OCI-M1 (cell line): Measurements from ENCODE around the gene RFPL2.
"Not testable (repeated sequence)": the region's sequence is repeated elsewhere in the genome, so short reads cannot be mapped to it uniquely, and the experiment has no call there.

Experiments used
- DNase-seq: peaks from one replicate; lab custom pipeline; 2025; lab: John Stamatoyannopoulos, UW

The RFPL2 gene

DNA sequence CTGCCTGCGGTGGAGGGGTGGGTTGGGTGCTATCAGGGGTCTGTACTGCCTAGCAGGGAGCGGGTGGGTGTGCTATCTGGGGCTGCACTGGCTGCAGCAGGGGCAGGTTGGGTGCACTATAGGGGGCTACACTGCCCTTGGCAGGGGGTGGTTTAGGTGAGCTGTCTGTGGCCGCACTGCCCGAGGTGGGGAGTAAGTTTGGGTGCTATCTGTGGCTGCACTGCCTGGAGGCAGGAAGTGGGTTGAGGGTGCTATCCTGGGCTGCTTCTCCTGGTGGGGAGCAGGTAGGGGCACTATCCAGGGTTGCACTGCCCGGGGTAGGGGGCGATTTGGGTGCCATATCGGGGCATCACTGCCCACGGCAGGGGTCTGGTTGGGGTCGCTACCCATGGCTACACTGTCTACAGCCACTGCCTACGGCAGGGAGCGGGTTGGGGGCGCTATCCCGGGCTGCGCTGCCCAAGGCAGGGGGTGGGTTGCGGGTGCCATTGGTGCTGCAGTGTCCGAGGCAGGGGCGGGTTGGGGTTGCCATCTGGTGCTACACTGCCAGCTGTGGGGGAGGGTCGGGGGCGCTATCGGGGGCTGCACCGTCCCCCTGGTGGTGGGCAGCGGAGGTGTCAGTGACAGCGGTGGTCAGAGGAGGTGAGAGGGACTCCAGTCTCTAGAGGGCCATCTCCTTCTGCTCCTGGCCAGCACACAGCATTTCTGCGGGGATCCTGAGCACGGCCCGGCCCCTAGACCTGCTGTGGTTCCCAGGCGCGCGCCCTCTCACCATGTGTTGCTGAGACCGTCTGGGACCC, 1.3 kb upstream of the RFPL2 start:
- no peak for DNase-seq

DNA sequence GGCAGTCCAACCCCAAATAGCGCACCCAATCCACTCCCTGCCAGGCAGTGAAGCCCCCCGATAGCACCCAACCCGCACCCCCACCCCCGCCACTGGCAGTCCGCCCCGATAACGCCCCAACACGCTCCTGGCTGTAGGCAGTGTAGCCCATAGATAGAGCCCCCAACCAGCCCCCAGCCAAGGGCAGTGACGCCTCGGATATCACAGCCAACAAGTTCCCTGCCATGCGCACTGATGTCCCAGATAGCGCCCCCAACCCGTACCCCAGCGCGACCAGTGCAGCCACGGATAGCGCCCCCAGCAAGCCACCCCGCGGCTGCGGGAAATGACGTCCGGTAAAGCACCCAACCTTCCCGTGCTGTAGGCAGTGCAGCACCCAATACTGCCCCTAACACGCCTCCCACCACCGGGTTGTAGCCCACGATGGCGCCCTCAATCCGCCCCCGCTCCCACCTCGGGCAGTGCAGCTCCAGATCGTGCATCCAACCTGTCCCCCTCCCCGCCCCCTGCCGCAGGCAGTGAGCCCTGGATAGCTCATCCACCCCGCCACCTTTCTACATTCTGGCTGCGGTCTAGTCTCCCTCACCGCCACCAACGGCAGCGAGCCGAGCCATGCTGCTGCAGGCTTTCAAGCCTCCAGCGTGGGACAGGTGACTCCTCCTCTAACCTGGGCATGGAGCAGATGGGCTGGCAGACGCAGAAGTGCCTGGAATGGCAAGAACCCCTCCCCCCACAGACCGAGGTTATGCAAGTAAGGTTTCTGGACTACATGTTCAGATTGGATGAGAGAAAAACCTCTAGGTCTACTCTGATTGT, 625 bp downstream of the RFPL2 start:
- DNase-seq, result no peak

DNA sequence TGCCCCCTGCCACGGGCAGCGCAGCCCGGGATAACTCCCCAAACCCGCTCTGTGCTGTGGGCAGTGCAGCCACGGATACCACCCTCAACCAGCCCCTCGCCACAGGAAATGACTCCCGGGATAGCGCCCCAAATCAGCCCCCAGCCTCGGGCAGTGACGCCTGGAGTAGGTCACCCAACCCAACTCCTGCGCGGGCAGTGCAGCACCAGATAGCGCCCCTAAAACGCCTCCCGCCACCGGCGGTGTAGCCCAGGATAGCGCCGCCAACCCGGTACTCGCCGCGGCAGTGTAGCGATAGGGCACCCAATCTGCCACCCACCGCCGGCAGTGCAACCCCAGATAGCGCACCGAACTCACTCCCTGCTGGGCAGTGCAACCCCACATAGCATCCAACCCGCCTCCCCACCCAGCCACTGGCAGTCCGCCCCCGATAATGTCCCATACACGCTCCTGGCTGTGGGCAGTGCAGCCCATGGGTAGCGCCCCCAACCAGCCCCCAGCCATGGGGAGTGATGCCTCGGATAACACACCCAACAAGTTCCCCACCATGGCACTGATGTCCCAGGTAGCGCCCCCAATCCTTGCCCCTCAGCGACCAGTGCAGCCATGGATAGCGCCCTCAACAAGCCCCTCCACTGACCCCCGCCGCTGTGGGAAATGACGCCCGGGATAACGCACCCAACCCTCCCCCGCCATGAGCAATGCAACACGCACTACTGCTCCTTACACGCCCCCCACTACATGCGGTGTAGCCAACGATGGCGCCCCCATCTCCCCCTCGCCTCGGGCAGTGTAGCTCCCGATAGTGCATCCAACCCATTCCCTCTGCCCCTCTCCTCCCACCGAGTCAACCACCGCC, 1.5 kb downstream of the RFPL2 start:
- DNase-seq, result no peak

DNA sequence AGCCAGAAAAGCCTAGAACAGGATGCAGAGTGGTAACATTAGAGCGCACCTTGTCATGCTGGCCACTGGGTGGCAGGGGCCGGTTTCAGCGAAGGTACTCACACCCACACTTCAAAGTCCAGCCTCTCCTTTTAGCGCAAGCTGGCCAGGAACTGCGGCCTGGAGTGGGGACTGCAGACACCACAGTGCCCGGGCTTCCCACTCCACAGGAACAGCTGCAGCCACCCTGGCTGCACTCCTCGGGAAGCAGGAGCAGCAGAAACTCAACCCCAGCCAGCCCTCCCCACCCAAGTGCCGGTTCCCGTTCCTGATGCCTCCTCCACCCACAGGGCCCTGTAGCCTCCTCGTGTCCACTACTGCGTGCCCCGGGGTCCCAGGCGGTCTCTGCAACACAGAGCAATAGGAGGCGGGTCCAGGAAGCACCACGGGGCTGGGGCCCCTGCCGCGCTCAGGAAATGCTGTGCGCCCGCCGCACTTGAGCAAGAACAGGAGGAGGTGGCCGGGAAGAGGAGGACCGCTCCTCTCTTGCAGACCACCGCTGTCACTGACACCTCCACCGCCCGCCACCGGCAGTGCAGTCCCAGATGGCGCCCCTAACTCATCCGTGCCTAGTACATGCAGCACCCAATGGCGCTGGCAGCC, 2.2 kb downstream of the RFPL2 start:
- DNase-seq, result peak; percentile 2

DNA sequence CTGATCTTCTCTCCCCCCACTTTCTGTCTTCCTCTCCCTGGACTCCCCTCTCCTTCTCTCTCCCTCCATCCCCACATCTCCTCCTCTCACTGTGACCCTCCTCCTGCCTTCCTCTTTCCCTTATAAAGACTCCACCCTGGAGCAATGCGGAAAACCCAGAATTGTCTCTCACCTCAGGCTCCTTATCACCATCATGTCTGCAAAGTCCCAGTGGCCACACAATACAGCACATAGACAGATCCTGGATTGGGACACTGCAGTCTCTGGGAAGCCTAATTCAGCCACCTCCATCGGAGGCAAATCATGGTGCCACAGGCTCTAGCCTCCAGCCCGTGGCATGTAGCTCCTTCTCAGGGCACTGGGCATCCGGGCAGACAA, 2.7 kb downstream of the RFPL2 start:
- no peak for DNase-seq

DNA sequence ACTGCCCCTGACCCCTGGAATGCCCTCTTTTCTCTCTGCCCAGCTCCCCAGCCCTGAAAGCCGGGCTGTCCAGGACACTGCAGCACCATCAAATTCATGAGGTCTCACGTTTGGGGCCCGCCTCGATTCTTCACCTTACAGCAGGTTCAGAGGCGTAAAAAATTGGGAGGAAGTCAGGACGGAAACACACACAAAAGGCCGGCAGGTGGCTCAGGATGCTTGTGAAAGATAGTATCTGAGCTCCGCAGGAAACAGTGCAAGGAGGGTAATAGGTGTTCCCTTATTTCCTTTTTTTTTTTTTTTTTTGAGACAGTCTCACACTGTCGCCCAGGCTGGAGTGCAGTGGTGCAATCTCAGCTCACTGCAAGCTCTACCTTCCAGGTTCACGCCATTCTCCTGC, 4.1 kb downstream of the RFPL2 start:
- DNase-seq, result no peak

DNA sequence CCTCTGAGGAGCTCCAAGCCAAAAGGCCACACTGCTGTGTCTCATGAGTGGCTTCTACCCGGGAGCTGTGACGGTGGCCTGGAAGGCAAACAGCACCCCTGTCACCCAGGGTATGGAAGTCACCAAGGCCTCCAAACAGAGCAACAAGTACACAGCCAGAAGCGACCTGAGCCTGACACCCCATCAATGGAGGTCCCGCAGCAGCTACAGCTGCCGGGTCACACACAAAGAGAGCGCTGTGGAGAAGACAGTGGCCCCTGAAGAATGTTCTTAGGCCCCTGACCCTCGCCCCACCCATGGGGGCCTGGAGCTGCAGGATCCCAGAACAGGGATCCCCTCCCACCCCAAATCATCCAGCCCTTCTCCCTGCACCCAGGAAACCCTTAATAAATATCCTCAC, 4.9 kb downstream of the RFPL2 start:
- no peak for DNase-seq

DNA sequence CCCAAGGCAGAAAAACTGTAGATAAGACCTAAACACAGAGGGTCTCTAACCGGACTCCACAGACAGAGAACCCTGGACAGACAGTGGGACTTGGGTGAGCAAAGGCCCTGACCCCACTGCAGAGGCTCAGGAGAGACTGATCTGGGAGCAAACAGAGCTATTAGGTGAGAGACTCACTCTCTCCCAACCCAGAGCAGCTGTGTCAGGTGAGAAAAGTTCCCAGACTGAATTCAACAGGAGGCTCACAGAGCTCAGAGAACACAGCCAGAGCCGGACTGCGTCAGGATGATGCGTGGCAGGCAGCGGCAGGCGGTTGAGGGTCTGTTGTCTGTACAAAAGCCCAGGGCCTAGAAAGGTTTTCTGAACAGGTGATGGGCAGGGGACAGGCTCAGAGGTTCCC, 5.5 kb downstream of the RFPL2 start:
- no peak for DNase-seq

DNA sequence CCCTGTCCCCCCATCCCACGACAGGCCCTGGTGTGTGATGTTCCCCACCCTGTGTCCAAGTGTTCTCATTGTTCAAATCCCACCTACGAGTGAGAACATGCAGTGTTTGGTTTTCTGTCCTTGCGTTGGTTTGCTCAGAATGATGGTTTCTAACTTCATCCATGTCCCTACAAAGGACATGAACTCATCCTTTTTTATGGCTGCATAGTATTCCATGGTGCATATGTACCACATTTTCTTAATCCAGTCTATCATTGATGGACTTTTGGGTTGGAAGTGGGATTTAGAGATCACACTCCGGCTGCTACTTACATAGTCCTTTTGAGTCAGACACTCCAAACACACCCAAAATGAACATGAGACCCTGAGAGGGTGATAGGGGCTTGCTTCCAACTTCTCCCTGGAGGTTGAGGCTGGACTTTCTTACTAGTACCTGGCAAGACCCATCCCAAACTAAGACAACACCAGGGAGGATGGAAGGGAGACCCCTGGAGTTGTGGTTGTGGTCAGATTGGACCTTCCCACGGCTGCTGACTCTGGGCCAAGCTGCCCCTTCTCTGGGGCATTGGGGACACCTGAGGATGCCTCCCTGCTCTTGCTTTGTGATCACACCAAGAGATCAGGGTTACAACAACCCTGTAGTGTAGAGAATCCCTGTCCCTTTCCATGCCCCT, 7.2 kb downstream of the RFPL2 start:
- DNase-seq, result not testable (repeated sequence)

DNA sequence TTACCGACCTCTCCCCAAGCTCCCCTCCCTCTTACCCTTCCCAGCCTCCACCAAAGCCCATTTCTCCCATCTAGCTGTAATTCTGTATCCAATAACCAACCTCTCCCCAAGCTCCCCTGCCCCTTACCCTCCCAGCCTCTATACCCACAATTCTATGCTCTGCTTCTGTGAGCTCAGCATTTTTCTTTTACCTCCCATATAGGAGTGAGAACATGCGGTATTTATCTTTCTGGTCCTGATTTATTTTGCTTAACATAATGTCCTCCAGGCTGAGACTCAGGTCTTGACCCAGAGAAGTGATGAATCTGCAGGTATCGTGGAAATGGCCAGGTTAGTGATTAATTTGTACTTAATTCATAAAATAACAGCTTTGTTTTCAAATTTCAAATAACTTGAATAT, 9.0 kb downstream of the RFPL2 start:
- not testable (repeated sequence) for DNase-seq

DNA sequence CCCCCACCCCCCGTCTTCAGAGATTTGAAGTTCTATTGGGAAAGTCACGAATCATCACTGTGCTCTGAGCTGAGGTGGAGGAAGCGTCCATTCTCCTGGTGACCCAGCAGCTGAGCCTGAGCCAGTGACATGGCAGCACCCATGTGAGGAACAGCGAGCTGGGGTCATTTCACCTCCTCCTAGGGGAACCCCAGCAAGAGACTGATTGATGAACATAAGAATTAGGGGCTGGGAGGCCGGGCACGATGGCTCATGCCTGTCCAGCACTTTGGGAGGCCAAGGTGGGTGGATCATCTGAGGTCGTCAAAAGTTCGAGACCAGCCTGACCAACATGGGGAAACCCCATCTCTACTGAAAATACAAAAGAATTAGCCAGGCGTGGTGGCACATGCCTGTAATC, 11.5 kb downstream of the RFPL2 start:
- DNase-seq, result not testable (repeated sequence)

DNA sequence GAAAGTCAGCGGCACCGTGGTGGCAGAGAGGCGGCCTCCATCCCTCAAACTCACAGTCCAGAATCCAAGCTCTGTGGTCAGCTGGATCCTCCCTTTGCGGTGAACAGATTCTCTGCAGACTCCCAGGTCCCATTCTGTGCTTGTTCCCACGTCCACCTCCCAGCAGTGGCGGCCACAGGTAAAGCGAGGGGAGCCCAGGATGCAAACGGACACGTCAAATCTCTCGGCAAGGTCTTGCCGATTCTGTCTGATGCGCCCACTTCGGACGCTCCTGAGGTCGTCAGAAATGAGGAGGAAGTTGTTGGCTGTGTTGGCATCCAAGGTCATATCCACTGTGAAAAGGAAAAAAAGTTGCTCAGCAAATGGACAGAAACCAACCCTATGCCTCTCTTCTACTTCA, 13.9 kb downstream of the RFPL2 start:
- not testable (repeated sequence) for DNase-seq

DNA sequence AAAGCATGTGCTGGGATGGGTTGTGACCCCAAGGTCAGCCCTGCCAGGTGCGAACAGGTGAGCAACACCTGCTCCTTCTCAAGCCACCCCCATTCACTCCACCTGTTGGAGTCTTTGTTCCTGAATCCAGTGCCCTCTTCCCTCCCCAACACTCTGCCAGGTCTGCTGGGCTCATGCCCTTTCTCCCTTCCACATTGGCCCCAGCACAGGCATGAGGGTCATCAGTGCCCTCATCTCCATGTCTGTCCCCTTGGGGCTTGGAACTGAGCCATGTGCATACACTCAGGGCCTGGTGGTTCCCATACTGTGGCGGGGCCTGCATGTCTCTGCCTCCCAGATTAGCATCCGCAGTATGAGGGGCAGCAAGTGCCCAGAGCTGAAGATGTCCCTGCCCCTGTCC, 19.1 kb downstream of the RFPL2 start:
- no peak for DNase-seq

DNA sequence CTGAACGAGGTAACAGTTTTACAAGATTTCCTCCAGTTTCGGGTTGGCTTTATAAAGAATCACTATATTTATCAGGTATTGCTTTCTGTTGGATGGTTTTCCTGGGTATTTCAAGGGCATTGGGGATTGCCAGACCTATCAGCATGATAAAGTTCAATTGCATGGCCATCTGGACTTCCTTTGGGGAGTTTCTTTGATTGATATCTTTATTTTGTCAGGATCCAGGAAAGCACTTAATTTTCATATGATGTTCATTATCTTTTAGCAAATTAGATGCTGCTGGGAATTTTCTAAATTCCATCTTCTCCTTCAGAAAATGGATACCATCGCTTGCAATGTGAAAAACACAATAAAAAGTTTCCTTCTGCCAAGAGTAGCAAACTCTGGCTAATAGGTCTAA, 21.2 kb downstream of the RFPL2 start:
- DNase-seq, result no peak

DNA sequence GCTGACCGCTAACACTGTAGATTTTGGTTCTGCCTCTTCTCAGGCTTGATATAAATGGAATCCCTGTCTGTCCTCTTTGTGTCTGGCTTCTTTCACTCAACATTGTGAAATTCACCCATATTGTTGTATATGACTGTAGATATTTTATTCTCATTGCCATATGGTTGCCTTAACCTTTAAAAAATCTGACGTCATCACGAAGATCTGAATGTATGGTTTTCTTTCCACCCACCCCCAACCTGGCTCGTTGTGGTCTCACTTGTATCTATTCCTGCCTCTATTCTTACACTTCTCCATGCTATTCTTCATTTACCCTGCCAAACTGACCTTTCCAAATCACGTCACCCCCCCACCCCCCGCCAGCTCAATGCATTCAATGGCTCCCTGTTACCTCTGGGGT, 23.8 kb downstream of the RFPL2 start:
- no peak for DNase-seq

DNA sequence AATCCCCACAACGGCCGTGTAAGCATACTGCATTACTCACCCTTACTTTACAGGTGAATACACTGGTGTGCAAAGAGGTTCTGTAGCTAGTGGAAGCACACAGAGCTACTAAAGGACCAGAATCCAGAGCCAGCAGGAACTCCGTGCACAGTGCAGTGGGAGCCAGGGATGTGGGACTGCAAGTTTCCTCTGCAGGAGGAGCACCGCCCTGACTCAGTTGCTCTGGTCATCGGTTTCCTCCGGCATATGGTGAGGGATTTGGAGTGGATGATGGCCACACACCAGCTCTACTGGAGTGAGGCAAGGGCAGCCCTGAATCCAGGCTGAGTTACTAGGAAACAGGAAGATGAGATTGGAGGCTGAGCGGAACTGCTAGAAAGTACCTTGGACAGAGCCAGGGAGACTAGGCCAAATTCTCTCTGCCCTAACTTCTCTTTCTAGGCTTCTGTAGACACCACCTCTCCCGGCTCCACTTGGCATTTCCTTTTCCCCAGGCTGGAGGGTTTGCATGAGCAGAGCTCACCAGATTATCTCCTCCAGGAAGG, 27.6 kb downstream of the RFPL2 start:
- DNase-seq, result peak; percentile 1

DNA sequence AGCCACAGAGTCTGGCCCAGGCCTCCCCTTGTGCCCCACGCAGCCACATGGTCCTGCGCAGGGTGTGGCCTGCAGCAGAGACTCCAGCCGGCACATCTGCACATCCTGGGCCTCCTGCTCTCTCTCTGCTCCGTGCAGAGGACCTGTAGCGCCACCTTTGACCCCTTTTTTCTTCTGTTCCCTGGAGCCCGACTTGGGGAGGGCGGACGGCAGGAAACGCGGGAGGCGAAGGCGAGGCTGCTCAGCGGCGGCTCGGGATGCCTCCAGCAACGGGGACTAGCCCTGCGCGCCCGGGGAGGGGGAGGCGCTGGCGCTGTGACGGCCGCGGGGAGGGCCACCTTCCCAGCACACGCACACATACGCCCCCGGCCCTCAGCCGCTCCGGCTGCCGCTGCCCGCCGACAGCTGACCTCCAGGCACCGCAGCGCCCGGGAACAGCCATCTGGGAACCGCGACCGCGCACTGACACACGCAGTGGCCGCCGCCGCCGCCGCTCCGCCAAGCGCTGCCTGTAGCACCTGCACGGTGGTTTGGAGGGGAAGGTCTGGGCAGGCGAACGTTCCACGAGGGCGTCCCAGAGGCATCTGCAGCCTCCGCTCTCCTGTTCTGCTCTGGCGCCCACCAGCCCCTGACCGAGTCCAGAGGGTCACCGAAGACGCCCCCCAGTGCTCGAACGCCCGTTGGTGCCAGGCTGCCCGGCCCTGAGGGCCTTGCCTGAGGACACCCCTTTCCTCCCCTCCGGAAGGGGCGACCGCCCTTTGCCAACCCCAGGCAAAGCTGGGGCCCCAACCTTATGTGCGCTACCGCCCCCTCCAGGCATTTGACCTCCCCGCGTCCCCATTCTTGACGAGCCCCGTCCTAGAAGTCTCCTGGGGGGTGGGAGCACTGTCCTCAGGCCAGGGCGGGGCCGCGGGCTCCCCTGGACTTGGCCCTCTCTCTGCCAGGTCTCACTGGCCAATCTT, 28.9 kb downstream of the RFPL2 start:
- DNase-seq, result no peak

DNA sequence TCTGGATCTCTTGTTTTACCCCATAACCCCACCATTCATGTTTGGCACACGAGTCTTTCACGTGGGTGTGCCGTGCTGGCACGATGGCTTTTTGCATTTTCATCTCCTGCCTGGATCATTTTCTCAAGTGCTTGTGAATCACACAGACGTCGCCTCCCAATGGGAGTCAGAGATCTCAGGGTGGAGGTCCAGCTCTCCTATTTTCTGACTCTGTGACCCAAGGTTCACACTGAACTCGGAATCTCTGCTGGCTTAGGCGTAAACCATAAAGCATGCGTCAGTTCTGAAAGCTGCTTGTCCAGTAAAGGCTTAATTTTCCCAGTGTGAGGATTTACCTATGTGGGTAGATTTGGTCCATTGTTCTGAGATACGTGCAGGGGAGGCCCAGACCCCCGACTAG, 29.8 kb downstream of the RFPL2 start:
- DNase-seq, result no peak

DNA sequence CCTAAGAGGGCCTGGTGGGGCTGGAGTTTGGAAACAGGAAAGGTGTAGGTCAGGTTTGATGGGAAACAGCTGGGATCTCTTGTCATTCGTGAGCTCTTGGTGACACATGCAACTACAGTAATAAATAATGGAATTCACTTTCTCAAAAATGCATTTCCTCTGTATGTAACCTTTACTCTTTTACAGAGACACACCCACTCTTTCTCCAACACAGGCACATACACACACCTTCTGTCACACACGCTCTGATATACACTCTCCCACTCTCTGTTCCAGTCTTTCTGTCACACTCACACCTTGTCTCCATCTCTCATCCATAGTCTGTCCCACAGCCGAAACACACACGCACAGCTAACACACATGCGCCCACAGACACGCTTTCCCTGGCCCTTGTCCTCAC, 39.2 kb downstream of the RFPL2 start:
- DNase-seq, result no peak
